GM23248 (cell line): ENCODE results near the gene L3MBTL4. TPM values are rescaled to one million over a fixed set of nuclear protein-coding genes. Genes with fewer than 3 reads are reported as not detected.

ENCODE experiments used
- DNase-seq: peaks from one replicate; pipeline ENCODE4 v3.0.0-alpha.2; 2015
- H2AFZ ChIP-seq: fragments of 200-600 bp; sonication (generic); 2 replicates; pipeline ENCODE4 v1.6.1; 2016; ENCODE audit warnings: antibody characterized with exemption
- H3F3A ChIP-seq: fragments of 200-600 bp; sonication (generic); 2 replicates; pipeline ENCODE4 v1.6.1; 2016; ENCODE audit warnings: mild to moderate bottlenecking, antibody characterized with exemption, mixed run types; ENCODE audit not compliant: insufficient read depth
- H3K27ac ChIP-seq: fragments of 200-600 bp; sonication (generic); 2 replicates; pipeline ENCODE4 v1.5.1; 2016; ENCODE audit warnings: mild to moderate bottlenecking
- H3K27me3 ChIP-seq: fragments of 200-600 bp; sonication (generic); replicated peaks from 2 replicates; pipeline ENCODE4 v1.6.1; 2016; ENCODE audit warnings: mild to moderate bottlenecking; ENCODE audit not compliant: insufficient read depth
- H3K36me3 ChIP-seq: fragments of 200-600 bp; sonication (generic); 2 replicates; pipeline ENCODE4 v1.6.1; 2016; ENCODE audit warnings: low read depth, mild to moderate bottlenecking
- H3K4me1 ChIP-seq: fragments of 200-600 bp; sonication (generic); 2 replicates; pipeline ENCODE4 v1.6.1; 2016; ENCODE audit warnings: mild to moderate bottlenecking; ENCODE audit not compliant: insufficient read depth
- H3K4me2 ChIP-seq: fragments of 200-600 bp; sonication (generic); one replicate; pipeline ENCODE4 v1.6.1; 2016; ENCODE audit warnings: mild to moderate bottlenecking; ENCODE audit not compliant: unreplicated experiment
- H3K4me3 ChIP-seq: fragments of 200-600 bp; sonication (generic); 2 replicates; pipeline ENCODE4 v1.5.1; 2016; ENCODE audit warnings: mild to moderate bottlenecking
- H3K79me2 ChIP-seq: fragments of 200-600 bp; sonication (generic); 2 replicates; pipeline ENCODE4 v1.6.1; 2016; ENCODE audit warnings: mild to moderate bottlenecking; ENCODE audit not compliant: insufficient read depth
- H3K9ac ChIP-seq: fragments of 200-600 bp; sonication (generic); 2 replicates; pipeline ENCODE4 v1.6.1; 2016; ENCODE audit warnings: mild to moderate bottlenecking
- H3K9me2 ChIP-seq: fragments of 200-600 bp; sonication (generic); 2 replicates; pipeline ENCODE4 v1.6.1; 2016; ENCODE audit warnings: mixed run types, mild to moderate bottlenecking, moderate library complexity; ENCODE audit not compliant: insufficient read depth
- H3K9me3 ChIP-seq: fragments of 200-600 bp; sonication (generic); one replicate; pipeline ENCODE4 v1.6.1; 2017; ENCODE audit warnings: low read depth
- H4K20me1 ChIP-seq: fragments of 200-600 bp; sonication (generic); 2 replicates; pipeline ENCODE4 v1.6.0; 2016; ENCODE audit not compliant: insufficient read depth
- EZH2 ChIP-seq: fragments of 200-600 bp; sonication (generic); IDR thresholded peaks from 2 replicates; pipeline ENCODE4 v1.6.1; 2018; ENCODE audit warnings: antibody characterized with exemption, mild to moderate bottlenecking; ENCODE audit not compliant: insufficient read depth, poor library complexity, severe bottlenecking
- EZH2phosphoT487 ChIP-seq: fragments of 200-600 bp; sonication (generic); IDR thresholded peaks from 2 replicates; pipeline ENCODE4 v1.6.1; 2018; ENCODE audit warnings: antibody characterized with exemption, moderate library complexity, mild to moderate bottlenecking, low read depth; ENCODE audit not compliant: insufficient read depth
- WGBS, 2 experiments: methylation state at CpG; one replicate each; pipeline ENCODE4 v1.1.6; 2015 to 2017; ENCODE audit warnings: low lambda C conversion rate in 2 of 2, low coverage in 1 of 2; ENCODE audit errors: missing lambda C conversion rate in 2 of 2; 5-methylcytosine and 5-hydroxymethylcytosine counted together
- in situ Hi-C: fragments of 300-500 bp; cut with MboI; formaldehyde crosslinking; loops from 2 replicates; pipeline ENCODE4 v1.15.0; 2020
- polyA plus RNA-seq: library from polyadenylated mRNA; unstranded; fragments of >200 nt; fragmentation: Nextera tagmentation; extraction: Ambion mirVana; gene quantifications from 2 replicates; pipeline ENCODE4 v1.2.1, GENCODE V29; 2016
- total RNA-seq: library from RNA; depleted of rRNA; stranded (reverse); fragments of >200 nt; shearing (Covaris generic); gene quantifications from 2 replicates; pipeline ENCODE4 v1.2.3, GENCODE V29; 2014

Gene L3MBTL4
- total and polyA plus RNA-seq, 2 experiments from 2014 or later = not detected

- Histone ChIP-seq H3K9ac (no peak overlapping the region), H3K9me2 (no peaks in the 10 kb centered on the region), H2AFZ (no peak overlapping the region), H3F3A (no peaks in the 10 kb centered on the region), H3K4me1 (no peaks in the 10 kb centered on the region), H3K79me2 (no peaks in the 10 kb centered on the region), H3K36me3 (no peaks in the 10 kb centered on the region), H4K20me1 (no peaks in the 10 kb centered on the region), H3K4me2 (no peak overlapping the region), H3K4me3 (no peak overlapping the region), H3K9me3 (no peaks in the 10 kb centered on the region), H3K27ac (no peak overlapping the region), H3K27me3 (no peaks in the 10 kb centered on the region)
- no peak for DNase-seq
- TF ChIP-seq EZH2 (no peak), EZH2phosphoT487 (no peak)
- 61 to 64% methylated on average over 4 of the region's 4 CpGs for WGBS, 2 experiments
- in situ Hi-C loops = no loop called here
Observed at GRCh38 chr18:6333981-6334380, 80.7 kb downstream of the L3MBTL4 start.

- H3K9me2 ChIP-seq = no peaks in the 10 kb centered on the region
- no peak overlapping the region for H3K9ac ChIP-seq
- H3K4me2 ChIP-seq = no peak overlapping the region
- no peaks in the 10 kb centered on the region for H3K27me3 ChIP-seq
- H2AFZ ChIP-seq = no peak overlapping the region
- TF ChIP-seq EZH2phosphoT487 (no peak), EZH2 (no peak)
- no peaks in the 10 kb centered on the region for H3K79me2 ChIP-seq
- H3K9me3 ChIP-seq = no peaks in the 10 kb centered on the region
- no peaks in the 10 kb centered on the region for H3K4me1 ChIP-seq
- in situ Hi-C loops = no loop called here
- no peak overlapping the region for H3K27ac ChIP-seq
- H3F3A ChIP-seq = no peaks in the 10 kb centered on the region
- 27 to 39% methylated on average over 2 of the region's 2 CpGs for WGBS, 2 experiments
- no peak for DNase-seq
- H4K20me1 ChIP-seq = no peaks in the 10 kb centered on the region
- H3K36me3 ChIP-seq = no peaks in the 10 kb centered on the region
- no peak overlapping the region for H3K4me3 ChIP-seq
Observed at GRCh38 chr18:6331872-6332271, 82.8 kb downstream of the L3MBTL4 start.

- no peaks in the 10 kb centered on the region for H3K4me1 ChIP-seq
- DNase-seq = no peak
- no peak for TF ChIP-seq EZH2
- TF ChIP-seq EZH2phosphoT487 = no peak
Observed at GRCh38 chr18:6330786-6331185, 83.9 kb downstream of the L3MBTL4 start.

GRCh38 chr18:6328621-6329010 lies 86.1 kb downstream of the L3MBTL4 start:
- in situ Hi-C loops = no loop called here
- Histone ChIP-seq H3K4me1 (no peaks in the 10 kb centered on the region), H4K20me1 (no peaks in the 10 kb centered on the region), H3K4me2 (no peak overlapping the region), H3K9me3 (no peaks in the 10 kb centered on the region), H3K27me3 (no peaks in the 10 kb centered on the region), H2AFZ (no peak overlapping the region), H3F3A (no peaks in the 10 kb centered on the region), H3K36me3 (no peaks in the 10 kb centered on the region), H3K9me2 (no peaks in the 10 kb centered on the region), H3K79me2 (no peaks in the 10 kb centered on the region), H3K4me3 (no peak overlapping the region), H3K9ac (no peak overlapping the region), H3K27ac (no peak overlapping the region)
- 0 to 3% methylated on average over 3 of the region's 3 CpGs for WGBS, 2 experiments
- TF ChIP-seq EZH2phosphoT487 (no peak), EZH2 (no peak)
- DNase-seq = no peak

More at GRCh38 chr18:6330786-6331185, 83.9 kb downstream of the L3MBTL4 start:
- no peaks in the 10 kb centered on the region for H3K79me2 ChIP-seq
- no peaks in the 10 kb centered on the region for H3K27me3 ChIP-seq
- H4K20me1 ChIP-seq = no peaks in the 10 kb centered on the region
- no peaks in the 10 kb centered on the region for H3K36me3 ChIP-seq
- H3K9me2 ChIP-seq = no peaks in the 10 kb centered on the region
- H3K9ac ChIP-seq = no peak overlapping the region
- in situ Hi-C loops = no loop called here
- H3K27ac ChIP-seq = no peak overlapping the region
- H3F3A ChIP-seq = no peaks in the 10 kb centered on the region
- no peak overlapping the region for H3K4me2 ChIP-seq
- H3K9me3 ChIP-seq = no peaks in the 10 kb centered on the region
- no peak overlapping the region for H2AFZ ChIP-seq
- no peak overlapping the region for H3K4me3 ChIP-seq

- Histone ChIP-seq H3F3A (no peaks in the 10 kb centered on the region), H2AFZ (no peak overlapping the region), H3K4me2 (no peak overlapping the region), H3K9me2 (no peaks in the 10 kb centered on the region), H4K20me1 (no peaks in the 10 kb centered on the region), H3K4me1 (no peaks in the 10 kb centered on the region), H3K27me3 (no peaks in the 10 kb centered on the region), H3K9ac (no peak overlapping the region), H3K9me3 (no peaks in the 10 kb centered on the region), H3K27ac (no peak overlapping the region), H3K4me3 (no peak overlapping the region), H3K79me2 (no peaks in the 10 kb centered on the region), H3K36me3 (no peaks in the 10 kb centered on the region)
- no peak for TF ChIP-seq EZH2
- TF ChIP-seq EZH2phosphoT487 = no peak
- in situ Hi-C loops = no loop called here
- WGBS, 2 experiments = 13 to 17% methylated on average over 2 of the region's 2 CpGs
- no peak for DNase-seq
Observed at GRCh38 chr18:6327895-6328620, 86.7 kb downstream of the L3MBTL4 start.
